GM19397 (cell line): ENCODE measurements around the gene NBPF12.
"Not testable (repeated sequence)": the region's sequence is repeated elsewhere in the genome, so short reads cannot be mapped to it uniquely, and the experiment has no call there.

Source experiments
- ATAC-seq: cut with Tn5 transposase; IDR thresholded peaks from one replicate; pipeline ENCODE4 v1.9.1; 2021; ENCODE audit warnings: mild to moderate bottlenecking, moderate library complexity; ENCODE audit not compliant: unreplicated experiment

The NBPF12 gene

DNA sequence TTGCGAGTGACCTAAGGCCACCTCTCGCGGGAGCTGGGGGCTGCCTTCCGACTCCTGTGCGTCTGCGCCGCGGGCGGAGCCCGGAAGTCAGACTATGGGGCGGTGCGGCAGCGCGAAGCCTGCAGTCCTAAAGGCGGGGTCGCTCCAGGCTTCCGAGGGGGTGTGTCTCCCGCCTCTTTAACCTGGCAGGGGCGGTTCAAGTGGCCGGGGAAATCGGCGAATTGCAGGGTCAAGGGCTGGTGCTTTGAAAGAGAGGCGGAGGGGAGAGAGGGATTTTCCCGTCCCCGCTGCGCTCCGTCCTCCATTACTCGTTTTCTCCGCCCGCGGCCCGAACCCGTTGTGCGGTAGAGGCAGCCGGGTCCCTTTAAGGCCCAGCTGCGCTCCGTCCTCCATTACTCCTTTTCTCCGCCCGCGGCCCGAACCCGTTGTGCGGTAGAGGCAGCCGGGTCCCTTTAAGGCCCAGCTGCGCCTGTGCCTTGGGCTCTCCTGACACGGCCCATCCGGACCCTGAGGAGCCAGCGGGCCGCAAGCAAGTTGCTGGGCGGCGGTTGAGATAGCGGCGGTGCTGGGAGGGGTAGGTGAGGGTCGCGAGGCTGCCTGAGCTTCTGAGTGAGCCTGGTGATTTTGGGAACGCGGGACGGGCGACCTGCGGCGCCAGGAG, at the start of gene NBPF12:
Gene NBPF12 (plus strand): TSS at position 83 of the 661 bp plus-strand sequence. CDS start 21,820 bp downstream, outside the sequence.
- peak; percentile 77 for ATAC-seq

GRCh38 chr1:146891355-146891754, 46.8 kb upstream of the NBPF12 start:
- ATAC-seq, result not testable (repeated sequence)

DNA sequence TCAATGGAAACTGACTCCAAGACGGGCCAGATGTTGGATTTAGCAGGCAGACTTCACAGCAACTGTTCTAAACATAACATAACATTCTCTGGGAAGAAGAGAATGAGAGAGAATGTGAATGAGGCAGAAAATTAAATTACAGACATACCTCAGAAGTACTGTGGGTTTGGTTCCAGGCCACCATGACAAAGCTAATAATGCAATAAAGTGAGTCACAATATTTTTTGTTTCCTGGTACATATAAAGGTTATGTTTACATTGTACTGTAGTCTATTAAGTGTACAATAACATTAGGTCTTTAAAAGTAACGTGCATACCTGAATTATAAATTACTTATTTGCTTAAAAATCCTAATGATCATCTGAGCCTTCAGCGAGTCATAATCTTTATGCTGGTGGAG, 45.8 kb upstream of the NBPF12 start:
- not testable (repeated sequence) for ATAC-seq

DNA sequence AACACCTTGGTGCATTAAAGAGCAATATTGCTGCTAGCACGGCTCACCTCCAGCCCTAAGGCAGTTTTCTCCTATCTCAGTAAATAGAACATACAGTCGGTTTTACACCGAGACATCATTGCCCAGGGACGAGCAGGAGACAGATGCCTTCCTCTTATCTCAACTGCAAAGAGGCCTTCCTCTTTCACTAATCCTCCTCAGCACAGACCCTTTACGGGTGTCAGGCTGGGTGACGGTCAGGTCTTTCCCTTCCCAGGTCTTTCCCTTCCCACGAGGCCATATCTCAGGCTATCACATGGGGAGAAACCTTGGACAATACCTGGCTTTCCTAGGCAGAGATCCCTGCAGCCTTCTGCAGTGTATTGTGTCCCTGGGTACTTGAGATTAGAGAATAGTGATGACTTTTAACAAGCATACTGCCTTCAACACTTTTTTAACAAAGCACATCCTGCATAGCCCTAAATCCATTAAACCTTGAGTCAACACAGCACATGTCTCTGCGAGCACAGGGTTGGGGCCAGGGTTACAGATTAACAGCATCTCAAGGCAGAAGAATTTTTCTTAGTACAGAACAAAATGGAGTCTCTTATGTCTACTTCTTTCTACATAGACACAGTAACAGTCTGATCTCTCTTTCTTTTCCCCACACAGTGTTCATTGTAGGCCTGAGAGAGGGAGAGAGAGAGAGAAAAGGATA, 30.4 kb upstream of the NBPF12 start:
- ATAC-seq, result not testable (repeated sequence)

DNA sequence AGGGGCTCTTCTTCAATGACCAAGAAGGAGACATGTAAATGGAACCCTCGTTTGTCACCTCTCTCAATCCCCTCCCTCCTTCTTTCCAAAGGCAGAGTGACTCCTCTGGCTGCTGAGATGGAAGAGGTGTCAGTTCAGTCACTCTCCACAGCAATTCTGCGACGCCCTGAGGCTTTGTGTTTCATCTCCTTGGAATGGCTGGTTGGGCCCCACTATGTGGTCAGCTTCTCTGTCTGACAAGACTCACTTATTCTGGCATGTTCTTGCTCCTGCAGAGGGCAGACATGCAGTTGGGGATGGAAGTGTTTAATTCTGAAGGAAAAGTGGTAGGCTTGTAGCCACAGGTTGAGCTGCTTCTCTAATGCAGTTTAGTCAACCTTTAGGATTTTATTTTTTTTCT, 25.1 kb upstream of the NBPF12 start:
- ATAC-seq, result not testable (repeated sequence)

GRCh38 chr1:146920811-146921210, 17.3 kb upstream of the NBPF12 start:
- not testable (repeated sequence) for ATAC-seq

DNA sequence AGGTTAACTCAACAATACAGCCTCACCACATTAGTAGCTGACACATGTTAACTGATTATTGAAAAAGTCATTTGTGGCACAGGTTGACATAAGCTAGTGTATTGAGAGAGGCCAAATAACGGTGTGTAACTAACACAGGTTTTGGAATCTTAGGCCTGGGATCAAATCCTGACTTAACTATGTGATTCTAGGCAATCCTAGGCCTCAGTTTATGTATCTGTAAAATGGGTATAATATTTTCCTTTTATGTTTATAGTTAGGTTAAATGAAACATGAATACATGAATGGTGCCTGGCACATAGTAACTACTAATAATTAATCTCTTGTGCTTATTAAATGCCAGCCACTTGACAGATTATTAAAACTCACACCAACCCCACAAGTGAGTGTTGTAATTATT, 15.5 kb upstream of the NBPF12 start:
- ATAC-seq, result not testable (repeated sequence)

DNA sequence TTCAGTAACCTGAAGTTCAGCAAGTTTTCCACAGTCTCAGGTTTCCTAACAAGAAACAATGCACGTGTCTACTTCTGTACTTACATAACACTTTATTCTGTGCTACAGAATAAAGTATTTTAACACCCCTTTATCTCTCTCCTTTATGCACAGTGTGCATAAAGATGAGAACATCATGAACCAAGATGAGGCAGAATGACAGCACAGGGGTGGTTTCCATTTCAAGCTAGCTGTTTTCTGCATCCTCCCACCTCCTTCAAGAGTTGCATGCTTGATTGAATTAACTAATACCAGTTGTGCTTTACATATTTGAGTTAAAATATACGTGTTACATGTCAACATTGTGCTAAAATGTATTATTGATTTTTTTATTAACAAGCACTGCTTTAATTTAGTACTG, 14.0 kb upstream of the NBPF12 start:
- not testable (repeated sequence) for ATAC-seq

GRCh38 chr1:146926413-146926812, 11.7 kb upstream of the NBPF12 start:
- not testable (repeated sequence) for ATAC-seq

GRCh38 chr1:146930225-146930624, 7.9 kb upstream of the NBPF12 start:
- ATAC-seq, result not testable (repeated sequence)

DNA sequence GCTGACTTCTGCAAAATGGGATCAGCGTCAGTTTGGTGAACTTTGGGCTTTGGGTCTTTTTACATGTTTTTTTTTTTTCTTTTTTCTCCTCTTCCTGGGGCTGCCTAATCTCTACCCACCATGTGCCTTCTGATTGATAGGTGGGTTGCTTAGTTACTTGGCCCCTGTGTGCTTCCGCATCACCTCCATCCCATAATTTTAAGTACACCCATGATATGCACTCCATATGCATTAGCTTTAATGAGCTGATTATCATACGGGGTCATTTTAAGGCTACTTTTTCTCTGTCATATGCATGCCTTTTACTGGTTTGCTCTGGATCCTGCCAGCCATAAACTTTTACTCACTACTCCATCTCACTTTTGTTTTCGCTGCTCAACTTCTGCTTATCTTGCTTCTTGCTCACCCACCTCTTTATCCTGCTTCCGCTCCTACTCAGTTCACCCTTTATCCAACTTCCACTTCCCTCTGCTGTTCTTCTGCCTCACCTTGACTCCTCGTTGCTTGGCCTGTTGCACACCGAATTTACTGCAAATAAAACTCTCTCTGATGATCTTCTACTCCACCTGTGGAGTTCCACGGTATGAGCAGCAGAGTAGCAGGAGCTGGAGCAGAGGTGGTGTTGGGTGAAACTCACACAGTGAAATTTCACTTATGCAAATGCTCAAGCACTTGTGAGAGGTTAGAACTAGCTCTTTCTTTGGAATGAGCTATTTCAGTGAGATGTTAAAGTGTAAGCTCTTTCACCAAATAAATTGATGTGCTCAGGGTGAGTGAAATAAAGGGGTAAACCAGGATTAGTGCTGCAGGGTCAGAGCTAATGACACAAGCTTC, 3.5 kb upstream of the NBPF12 start:
- ATAC-seq, result peak; percentile 35

- not testable (repeated sequence) for ATAC-seq
These were observed 662 bp upstream of the NBPF12 start for GRCh38 chr1:146937462-146937861.

GRCh38 chr1:146938927-146939786, 1.0 kb downstream of the NBPF12 start:
- ATAC-seq, result peak; percentile 34

- ATAC-seq, result not testable (repeated sequence)
These were observed 2.2 kb downstream of the NBPF12 start for GRCh38 chr1:146940293-146940692.

GRCh38 chr1:146943342-146943886, 5.3 kb downstream of the NBPF12 start:
- not testable (repeated sequence) for ATAC-seq

GRCh38 chr1:146948127-146948526, 10.0 kb downstream of the NBPF12 start:
- ATAC-seq, result not testable (repeated sequence)

DNA sequence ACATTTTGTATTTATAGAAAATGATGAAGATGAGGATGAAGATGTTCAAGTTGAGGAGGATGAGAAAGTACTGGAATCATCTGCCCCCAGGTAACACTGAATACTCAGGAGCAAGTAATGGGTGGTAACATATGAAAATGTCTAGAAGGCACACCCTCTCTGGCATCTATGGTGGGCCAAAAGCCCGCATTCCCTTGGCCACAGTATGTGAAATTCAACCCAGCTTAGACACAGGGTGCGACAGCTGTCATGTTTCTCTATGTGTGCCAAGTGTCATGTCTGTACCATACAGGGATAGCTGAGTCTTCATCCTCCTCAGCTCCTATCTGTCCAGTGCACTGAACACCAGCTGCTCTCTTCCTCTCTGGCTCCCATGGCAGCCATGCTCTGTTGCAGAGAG, 26.2 kb downstream of the NBPF12 start:
- ATAC-seq, result not testable (repeated sequence)

GRCh38 chr1:146966351-146966750, 28.2 kb downstream of the NBPF12 start:
- not testable (repeated sequence) for ATAC-seq

DNA sequence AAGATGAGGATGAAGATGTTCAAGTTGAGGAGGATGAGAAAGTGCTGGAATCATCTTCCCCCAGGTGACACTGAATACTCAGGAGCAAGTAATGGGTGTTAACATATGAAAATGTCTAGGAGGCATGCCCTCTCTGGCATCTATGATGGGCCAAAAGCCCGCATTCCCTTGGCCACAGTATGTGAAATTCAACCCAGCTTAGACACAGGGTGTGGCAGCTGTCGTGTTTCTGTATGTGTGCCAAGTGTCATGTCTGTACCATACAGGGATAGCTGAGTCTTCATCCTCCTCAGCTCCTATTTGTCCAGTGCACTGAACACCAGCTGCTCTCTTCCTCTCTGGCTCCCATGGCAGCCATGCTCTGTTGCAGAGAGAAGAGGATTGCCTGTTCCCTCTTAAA, 32.5 kb downstream of the NBPF12 start:
- not testable (repeated sequence) for ATAC-seq

DNA sequence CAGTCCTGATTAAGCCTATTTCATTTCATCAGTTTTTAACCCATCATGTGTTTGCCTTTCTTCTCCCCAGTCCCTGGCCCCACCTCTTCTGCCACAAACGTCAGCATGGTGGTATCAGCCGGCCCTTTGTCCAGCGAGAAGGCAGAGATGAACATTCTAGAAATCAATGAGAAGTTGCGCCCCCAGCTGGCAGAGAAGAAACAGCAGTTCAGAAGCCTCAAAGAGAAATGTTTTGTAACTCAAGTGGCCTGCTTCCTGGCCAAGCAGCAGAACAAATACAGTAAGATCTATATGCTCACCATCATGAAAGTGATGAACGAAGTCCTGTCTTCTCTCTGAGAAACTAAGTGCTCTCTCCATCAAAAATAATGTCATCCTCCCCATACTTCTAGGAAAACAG, 34.6 kb downstream of the NBPF12 start:
- ATAC-seq, result not testable (repeated sequence)
